Epidermal melanocyte (primary cell): Measurements from ENCODE around the gene MRPL44.
"Not testable (repeated sequence)": the region's sequence is repeated elsewhere in the genome, so short reads cannot be mapped to it uniquely, and the experiment has no call there.

Experiments
- DNase-seq: peaks from one replicate; pipeline ENCODE4 v3.0.0; 2011; ENCODE audit warnings: low spot score; ENCODE audit not compliant: insufficient read length

MRPL44 gene

DNA sequence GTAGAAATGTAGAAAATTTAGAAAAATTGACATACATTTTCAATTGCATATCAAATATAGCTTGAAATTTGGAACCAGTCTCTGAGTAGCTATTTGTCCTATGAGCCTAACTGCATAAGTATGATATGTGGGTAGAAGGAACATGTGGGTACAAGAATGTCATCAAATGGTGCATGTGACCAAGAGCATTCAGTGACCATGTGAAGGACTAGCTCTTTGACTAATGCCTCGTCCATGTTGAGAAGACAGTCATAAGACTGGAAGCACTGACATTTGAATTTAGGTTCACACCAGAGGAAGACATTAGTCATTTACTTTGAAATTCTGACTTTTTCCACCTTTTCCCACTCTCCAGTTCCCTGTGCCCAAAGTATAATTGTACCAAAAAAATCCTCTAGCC, 12.6 kb downstream of the MRPL44 start:
- no peak for DNase-seq

DNA sequence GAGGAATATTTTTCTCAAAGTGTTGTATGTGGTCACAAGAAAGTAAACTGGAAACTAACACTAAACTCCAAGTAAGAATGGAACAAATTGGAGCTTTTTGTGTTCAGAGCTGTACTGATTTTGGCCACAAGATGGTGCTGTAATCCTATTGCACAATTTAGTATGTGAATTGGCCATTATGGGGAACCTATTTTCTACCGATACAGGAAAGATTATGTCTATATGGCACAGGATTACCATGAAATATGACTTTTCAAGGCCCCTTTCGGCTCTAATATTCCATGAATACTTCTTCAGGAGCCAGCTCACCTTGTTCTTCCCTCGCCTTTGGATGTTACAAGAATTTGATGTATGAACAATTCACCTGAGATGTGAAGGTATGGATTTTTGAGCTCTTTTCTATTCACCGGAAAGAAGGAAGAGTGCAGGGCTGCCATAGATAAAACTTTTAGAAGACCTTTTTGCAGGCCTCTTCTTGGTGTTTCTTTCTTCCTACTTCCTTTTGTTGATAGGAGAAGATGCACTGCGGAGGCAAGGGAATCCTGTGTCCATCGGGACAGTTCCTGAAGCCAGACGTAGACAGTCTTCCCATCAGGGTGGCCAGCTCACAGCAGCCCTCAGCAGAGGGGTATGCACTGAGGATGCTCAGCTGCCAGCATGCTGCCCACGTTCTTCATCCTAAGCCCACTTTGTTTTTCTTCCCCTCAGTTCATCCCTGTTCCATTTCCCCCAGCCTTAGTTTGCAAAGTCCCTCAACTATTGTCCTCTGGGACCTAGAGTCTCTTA, 13.3 kb downstream of the MRPL44 start:
- no peak for DNase-seq

DNA sequence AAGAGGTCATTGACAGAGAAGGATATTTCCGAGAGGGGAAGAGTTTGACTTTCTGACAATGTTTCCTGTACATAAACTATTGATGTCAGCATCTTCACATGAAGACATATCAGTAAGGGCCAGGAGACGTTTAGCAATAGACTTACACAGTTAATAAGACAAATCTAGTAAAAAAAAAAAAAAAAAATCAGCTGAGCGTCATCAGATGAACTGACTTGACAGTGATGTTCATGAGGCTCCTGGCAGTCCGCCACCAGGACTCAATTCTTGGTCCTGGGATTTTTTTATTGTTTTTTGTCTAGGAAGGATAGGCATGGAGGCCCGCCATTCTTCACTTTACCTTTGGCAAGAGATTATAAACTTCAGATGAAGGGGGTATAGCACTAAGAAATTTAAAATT, 14.5 kb downstream of the MRPL44 start:
- DNase-seq: no peak

DNA sequence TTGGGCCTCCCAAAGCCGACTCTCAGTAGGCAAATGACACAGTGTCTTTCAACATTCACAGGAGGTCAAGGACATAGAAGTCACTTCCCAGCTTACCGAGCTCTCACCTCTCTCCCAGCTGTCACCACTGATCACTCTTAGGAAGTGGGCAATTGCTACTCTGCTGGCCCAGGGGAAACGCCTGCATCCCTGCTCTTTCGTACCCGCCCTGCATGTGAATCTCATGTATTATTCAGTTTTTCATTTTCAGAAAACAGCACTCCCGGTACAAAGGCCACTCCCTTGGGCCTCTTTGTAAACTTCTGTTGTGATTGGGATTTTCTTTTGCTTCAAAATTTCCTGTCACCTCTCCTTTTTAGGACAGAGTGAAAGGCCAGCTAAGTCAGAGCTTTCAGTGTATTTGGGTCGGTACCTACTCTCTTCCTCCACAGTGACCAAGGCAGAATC, 15.4 kb downstream of the MRPL44 start:
- DNase-seq: no peak

DNA sequence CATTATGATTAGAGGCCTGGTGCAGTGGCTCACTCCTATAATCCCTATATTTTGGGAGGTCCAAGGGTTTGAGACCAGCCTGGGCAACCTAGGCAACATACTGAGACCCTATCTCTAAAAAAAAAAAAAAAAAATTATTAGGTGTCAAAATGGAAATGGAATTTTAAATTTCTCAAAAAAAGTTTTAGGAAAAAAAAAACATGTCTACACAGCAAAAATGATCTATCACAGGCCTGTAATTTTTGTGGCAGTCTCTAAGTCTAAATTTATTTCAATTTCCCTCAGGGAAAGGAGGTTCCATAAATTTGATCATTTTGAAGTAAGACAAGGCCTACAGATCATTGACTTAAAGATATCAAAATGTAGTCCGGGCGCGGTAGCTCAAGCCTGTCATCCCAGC, 16.3 kb downstream of the MRPL44 start:
- no peak for DNase-seq

DNA sequence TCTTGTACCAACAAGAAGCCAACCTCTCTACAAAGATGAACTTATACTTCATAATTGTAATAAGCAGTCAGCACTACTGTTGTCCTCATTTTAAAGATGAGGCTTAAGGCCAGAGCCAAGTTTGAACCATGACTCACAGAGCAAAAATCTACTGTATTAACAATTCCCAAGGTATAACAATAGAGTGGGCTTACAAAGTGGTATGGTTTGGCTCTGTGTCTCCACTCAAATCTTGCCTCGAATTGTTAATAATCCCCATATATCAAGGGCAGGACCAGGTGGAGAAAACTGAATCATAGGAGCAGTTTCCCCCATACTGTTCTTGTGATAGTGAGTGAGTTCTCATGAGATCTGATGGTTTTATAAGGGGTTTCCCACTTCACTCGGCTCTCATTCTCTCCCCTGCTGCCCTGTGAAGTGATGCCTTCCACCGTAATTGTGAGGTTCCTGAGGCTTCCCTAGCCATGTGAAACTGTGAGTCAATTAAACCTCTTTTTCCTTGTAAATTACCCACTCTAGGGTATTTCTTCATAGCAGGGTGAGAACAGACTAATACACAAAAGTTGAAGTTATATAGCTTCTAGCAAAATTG, 19.5 kb downstream of the MRPL44 start:
- no peak for DNase-seq

DNA sequence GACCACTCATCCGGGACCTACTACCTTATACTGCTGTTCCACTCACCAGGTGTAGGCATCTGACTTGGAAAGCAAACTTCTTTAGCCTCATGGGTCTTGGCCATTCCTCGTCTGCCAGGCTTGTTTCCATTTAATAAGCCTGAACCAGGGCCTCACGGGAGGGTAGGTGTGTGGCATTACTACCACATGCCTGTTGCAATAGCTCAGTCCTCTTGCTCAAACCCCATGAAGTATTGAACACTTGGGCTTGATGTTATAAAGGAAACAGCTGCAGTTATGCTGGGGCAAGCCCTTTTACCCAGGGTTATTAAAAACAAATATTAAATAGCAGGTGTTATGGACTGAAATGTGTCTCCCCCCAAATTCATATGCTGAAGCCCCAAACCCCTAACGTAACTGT, 21.2 kb downstream of the MRPL44 start:
- no peak for DNase-seq

DNA sequence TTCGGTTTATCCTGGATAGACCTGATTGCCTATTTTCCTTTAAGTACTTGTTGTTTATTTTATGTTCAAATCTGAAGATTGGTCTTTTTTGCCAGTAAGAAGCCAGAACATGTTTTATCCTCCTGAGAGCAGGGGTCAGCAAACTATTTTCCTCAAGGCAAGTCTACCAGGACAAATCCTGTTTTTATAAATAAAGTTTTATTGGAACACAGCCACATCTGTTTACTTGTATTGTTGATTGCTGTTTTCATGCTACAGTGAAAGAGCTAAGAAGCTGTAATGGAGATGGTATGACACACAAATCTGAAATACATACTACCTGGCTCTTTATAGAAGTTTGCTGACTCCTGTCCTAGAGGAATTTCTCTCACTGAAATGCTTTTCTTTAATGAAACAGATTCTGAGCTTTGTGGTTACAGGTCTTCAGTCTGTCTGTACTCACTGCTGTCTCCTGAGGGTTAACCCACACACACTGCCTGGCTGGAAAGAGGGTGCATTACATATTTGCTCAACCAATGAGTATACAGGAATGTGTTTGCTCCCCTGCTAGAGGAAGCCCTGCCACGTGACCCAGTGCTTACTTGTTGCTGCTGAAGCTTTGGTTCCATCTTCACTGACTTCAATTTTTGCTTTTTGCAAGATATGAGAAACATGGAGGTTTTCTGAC, 22.6 kb downstream of the MRPL44 start:
- no peak for DNase-seq

DNA sequence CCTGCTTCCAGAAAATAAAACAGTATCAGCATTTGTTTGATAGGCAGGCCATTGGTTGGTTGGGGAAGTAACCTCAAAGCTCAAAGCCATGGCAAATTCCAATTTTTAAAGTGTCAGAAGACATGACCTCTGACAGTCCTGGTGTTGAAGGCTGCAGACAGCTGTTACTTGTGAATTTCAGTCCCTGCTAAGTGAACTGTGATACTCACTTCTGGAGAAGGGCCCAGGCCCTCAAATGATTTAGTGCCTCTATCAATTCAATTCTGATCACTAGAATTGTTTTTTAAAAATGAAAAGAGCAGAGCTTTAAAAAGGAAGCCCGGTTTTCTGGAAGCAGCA, 23.1 kb downstream of the MRPL44 start:
- DNase-seq: no peak

DNA sequence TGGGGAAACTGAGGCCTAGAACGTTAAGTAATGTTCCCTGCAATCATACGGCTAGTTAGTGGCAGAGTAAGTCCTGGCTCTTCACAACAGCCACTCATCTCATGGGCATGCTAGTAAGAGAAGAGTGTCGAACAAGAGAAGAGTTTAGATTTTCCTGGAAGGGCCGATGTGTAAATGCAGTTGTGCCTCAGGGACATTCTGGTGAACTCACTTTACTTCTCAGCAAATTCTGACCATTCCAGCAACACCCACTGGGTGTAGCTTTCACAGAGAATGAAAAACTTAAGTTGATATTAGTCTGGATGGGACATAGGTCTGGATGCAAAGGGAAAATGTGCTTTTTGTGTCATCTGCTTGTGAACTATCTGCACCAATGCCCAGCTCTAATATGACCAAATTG, 23.5 kb downstream of the MRPL44 start:
- DNase-seq: no peak

DNA sequence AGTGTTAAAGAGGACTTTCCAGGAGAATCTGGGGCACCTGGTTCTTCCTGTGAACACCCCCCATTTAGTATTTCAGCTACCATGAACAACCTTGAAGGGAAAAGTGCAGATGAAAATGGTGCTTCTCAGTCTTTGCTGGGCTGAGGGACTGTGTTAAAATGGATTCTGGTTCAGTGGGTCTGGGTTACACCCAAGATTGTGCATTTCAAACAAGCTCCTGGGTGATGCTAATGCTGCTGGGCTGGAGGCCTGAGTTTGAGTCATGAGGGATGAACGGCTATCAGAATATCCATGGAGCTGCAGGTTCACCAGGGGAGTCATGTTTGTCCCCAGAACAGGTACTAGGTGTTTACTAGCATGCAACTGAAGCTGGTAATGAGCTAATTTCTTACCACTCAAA, 24.0 kb downstream of the MRPL44 start:
- no peak for DNase-seq

DNA sequence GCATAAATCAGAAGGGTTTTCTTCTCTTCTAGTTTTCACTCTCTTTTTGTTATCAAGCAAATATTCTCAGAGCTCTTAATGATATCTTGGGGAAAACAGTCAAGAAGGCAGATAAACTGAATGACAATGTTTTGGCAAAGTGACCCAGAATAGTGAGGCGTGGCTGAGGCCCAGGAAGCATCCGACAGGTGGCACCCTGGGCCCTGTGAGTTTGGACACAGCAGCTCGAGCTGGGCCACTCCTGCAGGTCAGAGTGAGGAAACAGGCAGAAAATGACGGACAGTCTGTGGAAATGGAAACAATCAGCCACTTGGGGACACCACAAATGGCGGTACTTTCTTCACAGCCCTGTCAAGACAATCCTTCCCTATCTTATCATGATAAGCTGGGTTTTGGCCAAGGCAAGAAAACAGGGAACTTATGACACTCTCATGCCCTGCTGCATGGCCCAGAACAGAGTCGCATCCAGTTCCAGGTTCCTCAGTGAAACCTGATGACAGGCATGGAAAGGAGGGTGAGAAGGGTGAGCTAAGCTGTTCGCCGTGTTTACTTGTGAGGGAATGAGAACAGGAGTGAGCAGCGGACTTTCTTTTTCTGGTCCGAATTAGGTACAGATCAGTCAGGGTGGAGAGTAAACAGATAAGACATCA, 32.1 kb downstream of the MRPL44 start:
- no peak for DNase-seq

DNA sequence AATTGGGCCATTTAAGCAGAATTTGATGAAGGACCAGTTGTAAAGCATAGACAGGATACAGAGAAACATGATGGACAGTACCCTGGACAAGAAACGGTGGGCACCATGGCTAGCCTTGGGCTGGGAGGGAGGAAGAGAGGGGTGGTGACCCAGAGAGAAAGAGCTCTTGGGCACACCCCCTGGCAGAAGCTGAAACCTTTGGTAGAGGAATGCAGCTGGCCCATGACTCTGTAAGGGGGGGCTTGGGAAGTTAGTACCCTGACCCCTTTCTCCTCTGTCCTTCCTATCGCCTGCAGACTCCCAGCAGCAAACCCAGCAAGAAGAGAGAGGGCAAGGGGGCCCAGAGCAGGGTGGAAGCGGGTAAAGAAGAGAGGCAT, 32.6 kb downstream of the MRPL44 start:
- no peak for DNase-seq

DNA sequence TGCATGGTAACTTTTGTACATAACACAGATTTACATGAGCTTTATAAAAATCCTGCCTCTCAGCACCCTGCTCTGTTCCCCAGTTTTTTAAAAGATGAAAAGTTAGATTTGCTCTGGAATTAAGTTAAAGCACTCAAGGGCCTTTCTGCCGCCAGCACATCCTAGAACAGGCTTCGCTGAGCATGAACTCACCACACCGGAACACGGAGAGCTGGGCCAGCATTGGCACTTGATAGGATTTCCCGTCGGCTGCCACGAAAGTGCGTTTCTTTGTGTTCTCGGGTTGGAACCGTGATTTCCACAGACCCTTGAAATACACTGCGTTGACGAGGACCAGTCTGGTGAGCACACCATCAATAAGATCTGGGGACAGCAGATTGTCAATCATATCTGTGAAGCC, 34.3 kb downstream of the MRPL44 start:
- DNase-seq: no peak

DNA sequence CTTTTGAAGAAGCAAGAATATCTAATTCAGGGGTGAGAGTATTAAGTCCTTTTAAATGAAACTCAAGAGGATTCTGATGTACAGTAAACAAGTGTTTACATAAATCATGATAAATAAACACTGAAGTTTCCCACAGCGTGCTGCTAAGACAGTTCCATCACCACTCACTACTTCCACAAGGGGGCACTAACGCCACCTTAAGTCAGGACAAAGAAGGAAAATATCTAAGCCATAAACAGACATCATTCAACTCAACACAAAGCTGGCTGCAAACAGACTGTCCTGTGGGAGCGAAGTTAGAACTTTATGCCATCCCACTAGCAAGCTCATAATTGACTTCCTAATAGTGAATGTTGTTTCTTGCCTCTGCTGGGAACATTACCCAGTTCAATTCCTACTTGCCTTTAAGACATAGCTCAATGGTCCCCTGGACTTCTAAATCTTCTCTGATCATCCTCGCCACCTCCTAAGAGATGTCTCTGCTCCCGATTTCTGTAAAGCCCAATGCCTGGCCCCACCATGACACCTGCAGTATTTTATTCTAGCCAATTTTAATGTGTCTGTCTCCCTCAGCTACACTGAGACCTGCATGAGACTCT, 36.5 kb downstream of the MRPL44 start:
- DNase-seq: peak; percentile 85

DNA sequence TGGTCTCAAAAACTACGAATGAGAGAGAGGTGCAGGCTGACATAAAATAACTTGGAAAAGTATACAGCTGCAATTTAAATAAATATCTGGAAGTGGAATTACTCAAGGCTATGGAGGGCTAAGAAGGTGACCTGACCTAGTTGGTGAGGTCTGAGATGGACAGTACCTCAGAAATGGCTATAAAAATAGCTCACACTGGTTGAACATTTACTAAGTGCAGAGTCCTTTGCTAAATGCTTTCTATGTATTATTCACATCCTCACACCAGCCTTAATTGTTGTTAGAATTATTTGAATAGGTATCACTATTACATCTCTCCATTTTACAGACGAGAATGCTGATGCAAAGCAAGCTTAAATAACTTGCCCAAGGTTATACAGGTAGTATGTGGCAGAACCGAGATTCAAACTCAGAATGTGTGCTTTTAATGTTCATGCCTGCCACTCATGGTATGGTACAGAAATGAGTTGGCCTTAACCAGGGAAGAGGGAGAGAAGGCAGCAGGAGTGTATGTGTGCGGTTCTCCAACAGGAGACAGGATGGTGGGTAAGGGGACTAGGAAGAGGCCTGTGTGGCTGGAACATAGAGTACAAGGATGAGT, 37.4 kb downstream of the MRPL44 start:
- DNase-seq: no peak

DNA sequence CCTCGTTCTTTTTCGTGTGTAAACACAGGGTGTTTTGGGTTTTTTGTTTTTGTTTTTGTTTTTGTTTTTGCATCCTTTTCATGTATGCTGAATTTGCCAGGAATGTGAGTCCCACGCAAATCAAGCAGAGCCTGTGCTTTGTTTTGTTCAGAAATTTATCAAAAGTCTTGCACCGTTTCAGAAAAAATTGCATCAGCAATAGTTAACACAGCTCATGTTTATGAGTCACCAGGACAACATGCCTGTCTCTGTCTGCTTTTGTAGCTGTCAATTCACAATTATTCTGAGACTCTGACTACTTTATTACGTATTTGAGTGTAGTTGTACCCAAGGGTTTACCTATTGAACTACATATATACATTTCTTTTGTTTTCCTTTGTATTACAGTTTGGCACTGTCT, 38.3 kb downstream of the MRPL44 start:
- DNase-seq: no peak

DNA sequence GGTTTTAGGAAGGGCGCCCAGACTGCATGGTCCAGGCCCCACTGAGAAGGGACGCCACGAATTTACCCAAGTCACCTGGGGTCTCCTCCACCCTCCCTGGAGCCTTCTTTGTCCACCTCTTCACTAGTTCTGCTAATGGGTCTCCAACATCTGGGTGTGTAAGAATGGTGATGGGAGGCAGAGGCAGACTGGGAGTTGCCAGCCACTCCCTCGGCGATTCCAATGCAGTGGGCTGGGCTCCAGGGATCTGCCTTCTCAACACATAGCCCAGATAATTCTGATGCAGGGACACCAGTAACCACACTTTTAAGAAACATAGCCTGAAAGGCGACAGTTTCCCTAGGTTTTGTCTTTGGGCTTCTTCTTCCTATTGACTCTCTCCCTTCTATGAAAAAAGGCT, 39.1 kb downstream of the MRPL44 start:
- DNase-seq: no peak

DNA sequence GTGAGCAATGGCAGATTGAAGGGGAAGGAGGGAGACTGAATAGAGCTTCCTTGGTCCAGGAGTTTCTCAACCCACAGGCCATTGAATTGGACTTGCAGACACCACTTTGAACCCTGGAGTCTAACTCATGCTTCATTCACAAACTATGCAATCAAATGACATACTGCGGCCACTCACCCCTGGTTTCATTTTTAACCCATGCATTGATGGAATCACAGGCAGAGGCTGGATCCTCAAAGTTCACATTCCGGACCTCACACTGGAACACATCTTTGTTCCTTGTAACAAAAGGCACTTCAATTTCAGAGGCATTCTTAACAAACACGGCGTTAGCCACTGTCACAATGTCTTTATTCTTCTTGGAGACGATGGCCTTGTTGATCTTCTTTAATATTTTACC, 40.7 kb downstream of the MRPL44 start:
- no peak for DNase-seq

DNA sequence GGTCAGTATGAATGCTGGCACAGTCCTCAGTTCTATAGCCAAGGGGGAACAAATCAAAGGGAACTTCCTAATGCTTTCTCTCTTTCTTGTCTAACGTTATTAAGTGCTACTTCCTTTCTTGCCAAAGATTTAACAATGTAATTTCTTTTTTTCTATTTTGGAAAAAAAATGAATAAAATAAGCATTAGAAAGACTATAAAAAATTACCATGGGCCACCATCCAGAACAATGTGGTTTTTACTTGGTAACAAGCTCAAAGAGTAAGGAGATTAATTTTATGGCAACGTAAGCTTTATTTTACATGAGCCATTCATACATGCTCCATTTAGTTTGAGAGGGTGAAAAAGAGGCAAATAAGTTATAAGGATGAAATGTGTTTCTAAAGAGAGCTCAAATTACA, 41.7 kb downstream of the MRPL44 start:
- no peak for DNase-seq

DNA sequence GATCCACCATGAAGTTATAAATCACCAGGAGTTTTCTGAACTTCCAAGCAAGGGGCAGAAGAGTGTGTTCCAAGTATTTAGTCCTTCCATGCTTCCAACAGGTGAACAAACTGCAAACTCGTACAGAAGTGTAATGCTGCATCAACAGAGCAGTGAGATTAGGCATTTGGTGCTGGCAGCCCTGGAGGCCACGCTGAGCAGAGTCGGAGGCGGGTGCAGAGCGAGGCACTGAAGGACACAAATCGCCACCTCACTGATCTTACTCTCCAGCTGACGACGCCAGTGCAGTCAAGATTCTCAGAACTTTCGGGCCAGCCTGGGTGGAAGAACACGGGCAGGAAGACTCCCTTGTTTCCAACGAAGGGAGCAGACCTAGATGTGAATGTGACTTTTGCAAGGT, 42.6 kb downstream of the MRPL44 start:
- DNase-seq: no peak

DNA sequence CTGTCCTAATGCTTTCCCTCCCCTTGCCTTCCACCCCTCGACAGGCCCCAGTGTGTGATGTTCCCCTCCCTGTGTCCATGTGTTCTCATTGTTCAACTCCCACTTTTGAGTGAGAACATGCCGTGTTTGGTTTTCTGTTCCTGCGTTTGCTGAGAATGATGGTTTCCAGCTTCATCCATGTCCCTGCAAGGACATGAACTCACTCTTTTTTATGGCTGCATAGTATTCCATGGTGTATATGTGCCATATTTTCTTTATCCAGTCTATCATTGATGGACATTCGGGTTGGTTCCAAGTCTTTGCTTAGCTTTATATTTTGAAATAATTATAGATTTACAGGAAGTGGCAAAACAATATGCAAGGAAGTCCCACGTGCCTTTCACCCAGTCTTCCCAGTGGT, 43.4 kb downstream of the MRPL44 start:
- not testable (repeated sequence) for DNase-seq
